Liver (tissue), 9 donors: ENCODE data around the gene CD247. TPM values are rescaled to one million over a fixed set of nuclear protein-coding genes. Genes with fewer than 3 reads are reported as not detected.

Experiments used
- DNase-seq: peaks from one replicate; pipeline ENCODE4 v3.0.0-alpha.2; 2017; ENCODE audit warnings: low spot score
- H3K27ac ChIP-seq, 2 donors: one replicate each; pipeline ENCODE4 v1.7.0; 2013; ENCODE audit warnings: inconsistent platforms in 2 of 2, low read length in 2 of 2, control low read depth in 1 of 2, low read depth in 1 of 2, mild to moderate bottlenecking in 1 of 2
- H3K27me3 ChIP-seq, 4 donors: one replicate each; pipeline versions ENCODE4 v1.6.1 to v1.7.0; 2013; ENCODE audit warnings: low read length in 3 of 4, inconsistent platforms in 1 of 4, mild to moderate bottlenecking in 1 of 4, moderate library complexity in 1 of 4; ENCODE audit not compliant: control insufficient read depth in 4 of 4, insufficient read depth in 4 of 4
- H3K36me3 ChIP-seq, 4 donors: one replicate each; pipeline versions ENCODE4 v1.6.1 to v1.7.0; 2013; ENCODE audit warnings: low read length in 3 of 4, mild to moderate bottlenecking in 3 of 4, low read depth in 1 of 4, moderate library complexity in 1 of 4; ENCODE audit not compliant: control insufficient read depth in 4 of 4, insufficient read depth in 3 of 4
- H3K4me1 ChIP-seq, 4 donors: one replicate each; pipeline versions ENCODE4 v1.6.1 to v1.7.0; 2013; ENCODE audit warnings: low read length in 3 of 4, mild to moderate bottlenecking in 3 of 4, moderate library complexity in 1 of 4; ENCODE audit not compliant: control insufficient read depth in 4 of 4, insufficient read depth in 4 of 4
- H3K4me3 ChIP-seq, 3 donors: one replicate each; pipeline versions ENCODE4 v1.6.1 to v1.7.0; 2013; ENCODE audit warnings: low read length in 3 of 3, control low read depth in 1 of 3, low read depth in 1 of 3, mild to moderate bottlenecking in 1 of 3
- H3K9ac ChIP-seq, 2 donors: one replicate each; pipeline ENCODE4 v1.7.0; 2013; ENCODE audit warnings: low read length in 2 of 2, mild to moderate bottlenecking in 2 of 2, moderate library complexity in 2 of 2, control low read depth in 1 of 2, low read depth in 1 of 2
- H3K9me3 ChIP-seq, 4 donors: one replicate each; pipeline versions ENCODE4 v1.6.1 to v1.7.0; 2013; ENCODE audit warnings: low read length in 3 of 4; ENCODE audit not compliant: control insufficient read depth in 4 of 4
- ATF3 ChIP-seq: IDR thresholded peaks from 2 replicates; pipeline ENCODE4 v1.6.1; 2016; ENCODE audit warnings: antibody characterized with exemption
- CTCF ChIP-seq: fragments of 150-350 bp; IDR thresholded peaks from 2 replicates; pipeline ENCODE4 v1.5.1; 2017; ENCODE audit warnings: improper control_type of control experiment, low read depth, low read length; ENCODE audit not compliant: missing input control
- EGR1 ChIP-seq, 2 donors: IDR thresholded peaks; 2 replicates each; pipeline ENCODE4 v1.6.1; 2016 to 2018; ENCODE audit warnings: antibody characterized with exemption in 2 of 2, low read depth in 2 of 2
- FOXA1 ChIP-seq: IDR thresholded peaks from 2 replicates; pipeline ENCODE4 v1.6.1; 2016; ENCODE audit warnings: antibody characterized with exemption
- GABPA ChIP-seq, 2 donors: IDR thresholded peaks in 1 of 2; conservative IDR thresholded peaks in 1 of 2; 2 replicates each; pipeline ENCODE4 v1.6.1; 2016; ENCODE audit warnings: antibody characterized with exemption in 2 of 2, mild to moderate bottlenecking in 1 of 2, moderate library complexity in 1 of 2
- HNF4A ChIP-seq, 2 donors: conservative IDR thresholded peaks; 2 replicates each; pipeline ENCODE4 v1.6.1; 2016; ENCODE audit warnings: antibody characterized with exemption in 2 of 2, mild to moderate bottlenecking in 2 of 2
- HNF4G ChIP-seq: IDR thresholded peaks from 2 replicates; pipeline ENCODE4 v1.6.1; 2016; ENCODE audit warnings: antibody characterized with exemption
- MAX ChIP-seq: IDR thresholded peaks from 2 replicates; pipeline ENCODE4 v1.6.1; 2016; ENCODE audit warnings: antibody characterized with exemption
- NR2F2 ChIP-seq: IDR thresholded peaks from 2 replicates; pipeline ENCODE4 v1.6.1; 2016; ENCODE audit warnings: antibody characterized with exemption
- RAD21 ChIP-seq, 2 donors: IDR thresholded peaks; 2 replicates each; pipeline ENCODE4 v1.6.1; 2016; ENCODE audit warnings: antibody characterized with exemption in 2 of 2, mild to moderate bottlenecking in 2 of 2
- REST ChIP-seq: IDR thresholded peaks from 2 replicates; pipeline ENCODE4 v1.6.1; 2016; ENCODE audit warnings: antibody characterized with exemption, mild to moderate bottlenecking
- RXRA ChIP-seq, 2 donors: IDR thresholded peaks; 2 replicates each; pipeline ENCODE4 v1.6.1; 2017 to 2018; ENCODE audit warnings: antibody characterized with exemption in 2 of 2, mild to moderate bottlenecking in 1 of 2
- TAF1 ChIP-seq: conservative IDR thresholded peaks from 2 replicates; pipeline ENCODE4 v1.6.1; 2016; ENCODE audit warnings: antibody characterized with exemption, mild to moderate bottlenecking
- ZBTB33 ChIP-seq: IDR thresholded peaks from 2 replicates; pipeline ENCODE4 v1.6.1; 2016; ENCODE audit warnings: antibody characterized with exemption
- WGBS: extraction: QIAGEN DNeasy Blood & Tissue Kit; methylation state at CpG from one replicate; pipeline ENCODE4 v1.1.7; 2013; 5-methylcytosine and 5-hydroxymethylcytosine counted together
- polyA plus RNA-seq, 2 donors: library from polyadenylated mRNA; stranded (reverse) in 1 of 2; unstranded in 1 of 2; fragments of 200-250 nt in 1 of 2; fragments of >200 nt in 1 of 2; fragmentation: Nextera tagmentation in 1 of 2; extraction: Ambion mirVana in 1 of 2; gene quantifications; one replicate each; pipeline versions ENCODE4 v1.2.1 to v1.2.3, GENCODE V29; 2013 to 2015
- total RNA-seq, 2 donors: library from RNA; depleted of rRNA; stranded (reverse); fragments of >200 nt; gene quantifications; one replicate each; pipeline ENCODE4 v1.2.3, GENCODE V29; 2014
- donor health status: healthy.
- donor health status: healthy.
- donor health status: healthy.
- donor health status: healthy.
- donor health status: healthy.

The CD247 gene
- total and polyA plus RNA-seq, 4 donors = 0.61 to 2.2 (median 1.6) TPM

- no peak for DNase-seq
- 87% methylated on average over 11 of the region's 11 CpGs for WGBS
- Histone ChIP-seq H3K4me1 (peaks cover 0 to 10% (median 5%) of the 10 kb centered on the region in 4 donors), H3K9me3 (no peaks in the 10 kb centered on the region), H3K9ac (no peak overlapping the region), H3K36me3 (no peaks in the 10 kb centered on the region), H3K4me3 (no peak overlapping the region), H3K27ac (no peak overlapping the region), H3K27me3 (no peaks in the 10 kb centered on the region)
- TF ChIP-seq MAX (no peak), RXRA (IDR thresholded peaks at IDR 0.05) (no peak)
Observed at GRCh38 chr1:167457936-167458584, 60.3 kb downstream of the CD247 start.

- H3K27me3 ChIP-seq = no peaks in the 10 kb centered on the region
- no peaks in the 10 kb centered on the region for H3K9me3 ChIP-seq
- no peak overlapping the region for H3K9ac ChIP-seq
- no peak for TF ChIP-seq EGR1 (IDR thresholded peaks at IDR 0.05; ENCODE audit: low read depth in 2 of 2)
- H3K4me3 ChIP-seq = no peak overlapping the region
- 87% methylated on average over 8 of the region's 8 CpGs for WGBS
- no peaks in the 10 kb centered on the region for H3K36me3 ChIP-seq
- no peak overlapping the region for H3K27ac ChIP-seq
- DNase-seq = no peak
- H3K4me1 ChIP-seq = peaks cover 0 to 10% (median 5%) of the 10 kb centered on the region in 4 donors
Observed at GRCh38 chr1:167456926-167457325, 61.4 kb downstream of the CD247 start.

- DNase-seq = no peak
- Histone ChIP-seq H3K27ac (no peak overlapping the region), H3K4me3 (no peak overlapping the region), H3K36me3 (no peaks in the 10 kb centered on the region), H3K9me3 (no peaks in the 10 kb centered on the region), H3K27me3 (no peaks in the 10 kb centered on the region), H3K9ac (no peak overlapping the region), H3K4me1 (peaks cover 0 to 10% (median 5%) of the 10 kb centered on the region in 4 donors)
- TF ChIP-seq HNF4A (conservative IDR thresholded peaks at IDR 0.05) = no peak
- TF ChIP-seq FOXA1 = no peak
- no peak for TF ChIP-seq TAF1
- no peak for TF ChIP-seq ATF3
- no peak for TF ChIP-seq GABPA (IDR thresholded peaks at IDR 0.05 in 1 of 2, conservative IDR thresholded peaks at IDR 0.05 in 1 of 2)
- no peak for TF ChIP-seq HNF4G
- TF ChIP-seq RAD21 (IDR thresholded peaks at IDR 0.05) = no peak
- no peak for TF ChIP-seq REST
- TF ChIP-seq CTCF = no peak
- no peak for TF ChIP-seq ZBTB33
- no peak for TF ChIP-seq NR2F2
- no peak for TF ChIP-seq RXRA (IDR thresholded peaks at IDR 0.05)
- no peak for TF ChIP-seq EGR1 (IDR thresholded peaks at IDR 0.05; ENCODE audit: low read depth in 2 of 2)
- WGBS = 95% methylated on average over 5 of the region's 5 CpGs
Observed at GRCh38 chr1:167456524-167456923, 61.8 kb downstream of the CD247 start.
